GM12878 (cell line): ENCODE results near the gene PODN. TPM values are rescaled to one million over a fixed set of nuclear protein-coding genes. Genes with fewer than 3 reads are reported as not detected.

Experiments used
- ATAC-seq: fragments of 200-7000 bp; cut with Tn5 transposase; 3 replicates; pipeline ENCODE4 v1.9.1; 2020; ENCODE audit warnings: mild to moderate bottlenecking, moderate library complexity
- BruUV-seq: library from RNA; stranded (reverse); fragments of 400-500 nt; replicated peaks from 2 replicates; lab custom pipeline; 2021; lab: Mats Ljungman, UMichigan
- CTCF ChIA-PET: fragments of 300-600 bp; sonication (Branson Sonifier 250); formaldehyde crosslinking; extraction: SDS; loops from one replicate; lab custom pipeline; 2021; ENCODE audit warnings: inconsistent platforms; lab: Yijun Ruan, JAX
- POLR2A ChIA-PET: fragments of 350-600 bp; formaldehyde crosslinking; extraction: SDS; loops from one replicate; lab custom pipeline; 2021; ENCODE audit warnings: inconsistent platforms; lab: Charles Lee
- RAD21 ChIA-PET: fragments of 300-600 bp; sonication (Branson Sonifier 250); formaldehyde crosslinking; loops from one replicate; lab custom pipeline; 2023; ENCODE audit warnings: antibody characterized with exemption; ENCODE audit not compliant: unreplicated experiment; lab: Charles Lee
- SMC1A ChIA-PET: fragments of 300-600 bp; sonication (Branson Sonifier 250); formaldehyde crosslinking; loops from one replicate; lab custom pipeline; 2023; ENCODE audit not compliant: unreplicated experiment, uncharacterized antibody; lab: Charles Lee
- DNase-seq: peaks from one replicate; pipeline ENCODE4 v3.0.0-alpha.2; 2011; ENCODE audit warnings: low read depth, low spot score
- FAIRE-seq: peaks from 3 replicates; lab custom pipeline; 2011; peaks lifted over from hg19 to GRCh38; lab: Jason Lieb, UNC
- H2AFZ ChIP-seq: 2 replicates; pipeline ENCODE4 v1.6.0; 2011; ENCODE audit warnings: low read depth, low read length, control low read depth; ENCODE audit not compliant: control insufficient read depth
- H3K27ac ChIP-seq: 2 replicates; pipeline ENCODE4 v1.5.1; 2011; ENCODE audit warnings: control low read depth; ENCODE audit not compliant: control insufficient read depth, insufficient read depth
- H3K27me3 ChIP-seq, 2 experiments: replicated peaks in 1 of 2; 2 replicates each; pipeline versions ENCODE4 v1.6.0 to v1.6.1; 2011; ENCODE audit warnings: low read length in 1 of 2; ENCODE audit not compliant: control insufficient read depth in 2 of 2, insufficient read depth in 2 of 2
- H3K36me3 ChIP-seq, 2 experiments: 2 replicates each; pipeline ENCODE4 v1.5.1; 2011; ENCODE audit warnings: low read length in 1 of 2; ENCODE audit not compliant: control insufficient read depth in 2 of 2, insufficient read depth in 2 of 2
- H3K4me1 ChIP-seq: 2 replicates; pipeline ENCODE4 v1.6.1; 2011; ENCODE audit warnings: mild to moderate bottlenecking, low read length, moderate library complexity, mixed read lengths; ENCODE audit not compliant: control insufficient read depth, insufficient read depth
- H3K4me2 ChIP-seq: 2 replicates; pipeline ENCODE4 v1.6.0; 2011; ENCODE audit warnings: control low read depth; ENCODE audit not compliant: control insufficient read depth, insufficient read depth
- H3K4me3 ChIP-seq: fragments of 200-600 bp; sonication (generic); 2 replicates; pipeline ENCODE4 v1.5.1; 2016
- H3K79me2 ChIP-seq: 2 replicates; pipeline ENCODE4 v1.6.0; 2011; ENCODE audit warnings: low read length; ENCODE audit not compliant: control insufficient read depth, insufficient read depth
- H3K9ac ChIP-seq: 2 replicates; pipeline ENCODE4 v1.8.0; 2011; ENCODE audit warnings: low read length, control low read depth, mixed read lengths; ENCODE audit not compliant: control insufficient read depth, insufficient read depth
- H3K9me3 ChIP-seq: replicated peaks from 3 replicates; pipeline ENCODE4 v1.5.1; 2011; ENCODE audit warnings: mild to moderate bottlenecking, low read length; ENCODE audit not compliant: control insufficient read depth, insufficient read depth
- H4K20me1 ChIP-seq: 2 replicates; pipeline ENCODE4 v1.6.0; 2011; ENCODE audit not compliant: control insufficient read depth, insufficient read depth
- ATF2 ChIP-seq: IDR thresholded peaks from 2 replicates; pipeline ENCODE4 v1.6.1; 2012; ENCODE audit warnings: low read length, inconsistent platforms
- BRCA1 ChIP-seq: IDR thresholded peaks from 2 replicates; pipeline ENCODE4 v1.6.1; 2011; ENCODE audit warnings: low read depth, low read length, improper control_type of control experiment
- CHD1 ChIP-seq: IDR thresholded peaks from 2 replicates; pipeline ENCODE4 v1.6.1; 2012; ENCODE audit warnings: low read depth, low read length, improper control_type of control experiment
- E2F8 ChIP-seq: fragments of 450-650 bp; IDR thresholded peaks from 2 replicates; pipeline ENCODE4 v1.6.1; 2018; ENCODE audit warnings: mild to moderate bottlenecking, low read depth, moderate library complexity; ENCODE audit not compliant: partially characterized antibody
- EED ChIP-seq: sonication (generic); IDR thresholded peaks from 2 replicates; pipeline ENCODE4 v1.6.1; 2016; ENCODE audit warnings: antibody characterized with exemption, low read depth
- HSF1 ChIP-seq: fragments of 150-350 bp; IDR thresholded peaks from 2 replicates; pipeline ENCODE4 v1.6.1; 2014; ENCODE audit warnings: mild to moderate bottlenecking, low read depth, low read length
- MEF2A ChIP-seq: IDR thresholded peaks from 2 replicates; pipeline ENCODE4 v1.6.1; 2011; ENCODE audit warnings: low read depth, mild to moderate bottlenecking, low read length, moderate library complexity; ENCODE audit not compliant: insufficient read depth
- MYB ChIP-seq: fragments of 150-350 bp; IDR thresholded peaks from 2 replicates; pipeline ENCODE4 v1.6.1; 2014; ENCODE audit warnings: mild to moderate bottlenecking, low read depth, low read length, borderline replicate concordance
- POLR2AphosphoS2 ChIP-seq: IDR thresholded peaks from 2 replicates; pipeline ENCODE4 v1.6.1; 2011; ENCODE audit warnings: low read depth, mild to moderate bottlenecking, low read length, improper control_type of control experiment, moderate library complexity
- RAD51 ChIP-seq: fragments of 450-650 bp; IDR thresholded peaks from 2 replicates; pipeline ENCODE4 v1.6.1; 2016; ENCODE audit warnings: moderate library complexity, mild to moderate bottlenecking, inconsistent platforms
- RUNX3 ChIP-seq: IDR thresholded peaks from 2 replicates; pipeline ENCODE4 v1.6.1; 2012; ENCODE audit warnings: low read length, inconsistent platforms
- SREBF2 ChIP-seq: IDR thresholded peaks from 2 replicates; pipeline ENCODE4 v1.6.1; 2012; ENCODE audit warnings: mild to moderate bottlenecking, low read length
- SRF ChIP-seq, 2 experiments: IDR thresholded peaks; 2 replicates each; pipeline ENCODE4 v1.6.1; 2011; ENCODE audit warnings: low read depth in 2 of 2, low read length in 2 of 2, mild to moderate bottlenecking in 1 of 2, moderate library complexity in 1 of 2
- STAT1 ChIP-seq: fragments of 450-650 bp; conservative IDR thresholded peaks from 2 replicates; pipeline ENCODE4 v1.6.1; 2014; ENCODE audit warnings: antibody characterized with exemption, mild to moderate bottlenecking
- ZNF592 ChIP-seq: fragments of 450-650 bp; IDR thresholded peaks from 2 replicates; pipeline ENCODE4 v1.6.1; 2017; ENCODE audit warnings: mild to moderate bottlenecking, moderate library complexity
- ZSCAN29 ChIP-seq: fragments of 450-650 bp; IDR thresholded peaks from 2 replicates; pipeline ENCODE4 v1.6.1; 2017; ENCODE audit warnings: mild to moderate bottlenecking, moderate library complexity
- WGBS: methylation state at CpG from one replicate; pipeline ENCODE4 v1.1.6; 2016; ENCODE audit warnings: low lambda C conversion rate; ENCODE audit not compliant: insufficient replicate concordance, insufficient coverage; ENCODE audit errors: missing lambda C conversion rate; 5-methylcytosine and 5-hydroxymethylcytosine counted together
- in situ Hi-C: fragments of 300-500 bp; cut with MboI; formaldehyde crosslinking; loops from 9 replicates; pipeline ENCODE4 v1.14.3; 2018; ENCODE audit warnings: mixed read lengths
- intact Hi-C: fragments of 100-400 bp; cut with micrococcal nuclease; formaldehyde crosslinking; loops from one replicate; pipeline ENCODE4 v1.14.2; 2022; ENCODE audit not compliant: unreplicated experiment
- polyA plus RNA-seq, 11 experiments: library from polyadenylated mRNA; depleted of rRNA in 4 of 11; unstranded in 6 of 11; stranded (reverse) in 5 of 11; fragments of >200 nt; fragmentation: Nextera tagmentation in 4 of 11; fragmentation: Illumina TruSeq in 1 of 11; extraction: Ambion mirVana in 4 of 11; extraction: Trizol in 1 of 11; gene quantifications; 1 replicate in 1 of 11; 2 replicates in 10 of 11; pipeline versions ENCODE4 v1.2.1 to v1.2.3, GENCODE V29; 2011 to 2016; ENCODE audit warnings: inconsistent platforms in 2 of 11, missing spikeins in 2 of 11, low read depth in 1 of 11
- total RNA-seq, 4 experiments: library from RNA; depleted of rRNA in 3 of 4; stranded (reverse); fragments of >200 nt in 3 of 4; fragmentation: Illumina TruSeq in 1 of 4; extraction: Trizol in 1 of 4; gene quantifications; 2 replicates each; pipeline versions ENCODE4 v1.2.1 to v1.2.3, GENCODE V29; 2013 to 2021

Gene PODN
- total and polyA plus RNA-seq, 10 of the 15 experiments (the other 5 are each of a cell fraction or from before 2014, with no cell fraction given) = 0.10 TPM; not detected in 9

GRCh38 chr1:53094533-53094919, 32.5 kb downstream of the PODN start:
- Histone ChIP-seq H3K27ac (no peak overlapping the region), H4K20me1 (no peaks in the 10 kb centered on the region), H3K36me3 (no peaks in the 10 kb centered on the region), H3K9ac (no peak overlapping the region), H2AFZ (no peak overlapping the region), H3K4me3 (no peak overlapping the region), H3K4me1 (no peaks in the 10 kb centered on the region), H3K79me2 (no peaks in the 10 kb centered on the region), H3K9me3 (peaks cover 6% of the 10 kb centered on the region; the same call in 2 of the 3 replicates), H3K27me3 (no peaks in the 10 kb centered on the region; a peak in 1 of 4 replicates), H3K4me2 (no peak overlapping the region)
- FAIRE-seq = no peak
- no peak for DNase-seq
- ChIA-PET CTCF (no interaction called here), SMC1A (no interaction called here), POLR2A (no interaction called here), RAD21 (no interaction called here)
- WGBS = 54% methylated on average over 13 of the region's 13 CpGs
- no TSS peak for BruUV-seq
- in situ Hi-C loops (no loop called here), intact Hi-C loops (no loop called here)
- TF ChIP-seq EED (no peak), POLR2AphosphoS2 (no peak), SREBF2 (no peak), RUNX3 (no peak), RAD51 (no peak), ATF2 (no peak), BRCA1 (no peak), E2F8 (no peak), MEF2A (no peak), ZNF592 (no peak), ZSCAN29 (no peak), HSF1 (no peak), STAT1 (no peak), SRF (IDR thresholded peaks at IDR 0.05; ENCODE audit: low read depth in 2 of 2, low read length in 2 of 2) (no peak), MYB (no peak), CHD1 (no peak)
- no peak for ATAC-seq
